Epithelial cell of prostate (primary cell): ENCODE measurements around the gene VPS41.

ENCODE experiments used
- DNase-seq: peaks from one replicate; pipeline ENCODE4 v3.0.0-alpha.2; 2011; ENCODE audit warnings: low read depth, low spot score
- H3K27ac ChIP-seq: fragments of 450-650 bp; 2 replicates; pipeline ENCODE4 v1.5.1; 2017; ENCODE audit warnings: mild to moderate bottlenecking

The VPS41 gene

DNA sequence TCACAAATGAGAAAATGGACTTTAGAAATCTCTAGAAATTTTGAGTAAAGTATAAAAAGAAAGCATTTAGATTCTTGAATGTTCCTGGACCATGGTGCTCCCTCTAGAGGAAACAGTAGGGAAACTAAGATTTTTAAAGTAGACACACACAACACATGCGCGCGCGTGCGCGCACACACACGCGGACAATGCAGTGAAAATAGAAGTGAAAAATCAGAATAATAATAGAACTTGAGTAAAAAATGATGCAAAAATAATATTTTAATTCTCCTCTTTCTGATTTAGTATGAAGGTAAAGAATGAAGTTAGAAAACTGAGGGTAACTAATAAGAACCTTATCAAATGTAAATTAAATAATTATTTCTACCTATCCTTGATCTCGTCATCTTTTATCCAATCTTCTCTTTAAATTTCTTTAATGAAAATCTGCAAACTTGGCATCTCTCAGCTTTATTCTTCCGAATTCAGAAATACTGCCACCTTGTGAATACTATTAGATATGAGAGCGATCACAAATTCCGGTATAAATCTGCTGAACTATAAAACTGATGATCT lies 160.9 kb downstream of the VPS41 start:
- H3K27ac ChIP-seq: no peak overlapping the region
- DNase-seq: no peak

DNA sequence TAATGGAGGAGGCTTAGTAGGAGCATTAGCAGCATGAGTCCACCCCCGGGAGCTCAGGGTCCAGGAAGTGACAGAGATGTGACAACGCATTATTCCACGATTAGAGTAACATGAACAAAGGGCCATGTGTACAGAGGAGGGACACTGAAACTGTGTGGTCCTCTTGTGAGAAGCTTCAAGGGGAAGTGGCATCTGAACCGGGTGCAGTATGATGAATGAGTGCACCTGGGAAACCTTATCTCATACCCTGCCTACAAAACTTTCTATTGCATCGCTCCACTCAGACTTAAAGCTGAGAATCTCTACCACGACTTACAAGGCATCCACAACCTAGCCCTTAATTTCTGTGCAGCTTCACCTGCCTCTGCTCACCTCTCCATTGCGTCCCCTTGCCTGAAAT lies 162.6 kb downstream of the VPS41 start:
- no peak overlapping the region for H3K27ac ChIP-seq
- DNase-seq: no peak

DNA sequence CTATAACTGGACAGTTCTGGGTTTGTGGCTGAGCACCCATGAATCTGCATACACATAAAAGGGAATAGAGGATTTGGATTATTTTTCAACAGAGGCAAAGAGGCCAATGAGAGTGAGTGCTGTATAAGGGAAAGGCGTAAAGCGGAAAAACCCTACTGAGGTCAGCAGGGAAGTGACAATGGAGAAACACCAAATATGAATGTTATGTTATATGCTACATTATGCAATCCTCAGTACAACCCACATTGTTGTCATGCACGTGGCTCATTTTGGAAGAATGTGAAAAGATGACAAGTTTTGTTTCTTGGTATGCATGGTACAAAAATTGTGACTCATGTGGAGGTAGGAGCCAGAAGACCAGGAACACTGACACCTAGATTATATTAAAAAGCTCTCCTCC lies 164.2 kb downstream of the VPS41 start:
- peak; percentile 37 for DNase-seq
- peak overlapping the region; percentile 25 for H3K27ac ChIP-seq

DNA sequence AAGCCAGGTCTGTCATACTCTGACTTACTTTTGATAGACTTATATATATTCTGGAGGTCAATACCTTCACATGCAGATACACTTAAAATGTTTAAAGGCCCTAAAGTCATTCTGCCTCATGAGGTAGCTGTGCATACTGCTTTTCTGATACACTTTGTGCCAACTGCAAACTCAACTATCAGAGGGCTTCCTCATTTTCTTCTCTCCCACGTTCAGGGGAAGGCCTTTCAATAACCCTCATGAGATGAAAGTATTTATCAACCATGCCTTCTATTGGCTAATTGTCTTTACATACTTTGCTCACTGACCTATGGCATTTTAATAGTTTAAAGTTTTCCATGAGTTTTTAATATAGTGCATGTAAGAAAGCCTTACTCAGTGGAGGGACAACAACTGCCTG lies 165.1 kb downstream of the VPS41 start:
- no peak overlapping the region for H3K27ac ChIP-seq
- no peak for DNase-seq

DNA sequence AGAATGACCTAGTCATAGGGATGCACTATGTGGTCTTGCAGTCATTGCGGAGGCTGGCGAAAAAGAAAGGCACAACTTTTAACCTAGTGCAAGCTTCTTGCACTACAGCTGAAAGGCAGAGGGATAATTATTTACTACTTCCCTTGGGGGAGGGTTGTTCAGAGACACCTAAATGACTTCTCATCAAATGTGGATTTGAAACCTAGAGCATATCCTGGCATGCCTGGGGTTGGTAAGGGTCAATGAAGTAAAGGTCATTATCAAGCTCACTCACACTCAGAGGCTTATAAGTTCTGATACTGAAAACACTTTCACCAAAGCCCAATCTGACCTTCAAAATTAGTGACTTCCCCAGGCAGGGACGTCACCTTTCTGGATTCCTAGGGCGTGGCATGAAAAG lies 168.9 kb downstream of the VPS41 start:
- DNase-seq: no peak

DNA sequence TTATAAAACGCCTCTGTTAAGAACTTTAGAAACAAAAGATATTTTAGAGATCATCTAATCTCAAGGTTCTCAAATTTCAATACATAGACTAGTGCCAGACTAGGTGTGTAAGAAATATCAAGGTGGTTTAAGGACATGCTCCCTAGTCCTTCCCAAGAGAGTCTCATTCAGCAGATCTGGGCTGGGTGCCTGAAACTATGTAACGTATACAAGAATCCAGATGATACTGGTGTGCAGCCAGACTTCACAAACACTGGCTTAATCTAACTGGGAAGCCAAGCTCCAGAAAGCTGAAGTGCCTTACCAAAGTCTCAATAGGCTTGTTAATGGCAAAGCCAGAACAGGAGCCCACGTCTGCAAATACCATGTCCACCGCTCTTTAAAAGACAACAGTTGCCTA lies 172.9 kb downstream of the VPS41 start:
- DNase-seq: no peak
- H3K27ac ChIP-seq: no peak overlapping the region

More for the DNA sequence above, 168.9 kb downstream of the VPS41 start:
- no peak overlapping the region for H3K27ac ChIP-seq

DNA sequence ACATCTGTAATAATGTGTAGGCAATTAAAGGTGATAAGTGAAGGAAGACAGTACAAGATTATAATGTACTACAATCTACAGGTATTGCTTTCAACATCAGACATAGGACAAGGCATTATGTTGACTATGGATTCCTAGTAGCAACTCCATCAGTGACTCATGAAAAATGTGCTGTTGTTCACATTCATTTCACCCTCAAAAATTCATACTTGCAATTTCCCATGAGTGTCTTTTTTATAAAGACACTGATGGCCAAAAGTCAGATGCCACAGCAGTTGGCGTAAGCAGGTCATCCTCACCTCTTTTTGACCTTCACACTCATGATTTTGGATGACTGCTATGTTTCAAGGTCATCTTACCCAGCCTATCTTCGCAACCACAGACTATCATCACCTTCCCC lies 177.8 kb downstream of the VPS41 start:
- no peak for DNase-seq
- H3K27ac ChIP-seq: no peak overlapping the region

DNA sequence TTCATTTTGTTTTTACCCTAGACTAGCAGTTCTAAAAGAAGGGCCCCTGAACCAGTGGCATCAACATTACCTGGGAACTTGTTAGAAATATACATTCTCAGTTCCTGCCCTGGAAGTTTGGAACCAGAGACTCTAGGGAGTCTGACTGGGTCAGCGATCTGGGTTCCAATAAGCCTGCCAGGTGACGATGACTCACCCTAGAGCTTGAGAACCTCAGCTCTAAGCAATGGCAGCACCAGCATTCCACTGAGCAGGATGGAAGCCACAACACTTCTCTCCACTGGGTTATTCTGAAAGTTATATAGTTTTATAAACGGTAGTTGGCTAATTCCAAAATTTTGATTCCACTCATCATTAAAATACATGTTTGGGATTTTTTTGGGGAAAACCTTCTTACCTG lies 180.8 kb downstream of the VPS41 start:
- no peak for DNase-seq
- H3K27ac ChIP-seq: no peak overlapping the region

DNA sequence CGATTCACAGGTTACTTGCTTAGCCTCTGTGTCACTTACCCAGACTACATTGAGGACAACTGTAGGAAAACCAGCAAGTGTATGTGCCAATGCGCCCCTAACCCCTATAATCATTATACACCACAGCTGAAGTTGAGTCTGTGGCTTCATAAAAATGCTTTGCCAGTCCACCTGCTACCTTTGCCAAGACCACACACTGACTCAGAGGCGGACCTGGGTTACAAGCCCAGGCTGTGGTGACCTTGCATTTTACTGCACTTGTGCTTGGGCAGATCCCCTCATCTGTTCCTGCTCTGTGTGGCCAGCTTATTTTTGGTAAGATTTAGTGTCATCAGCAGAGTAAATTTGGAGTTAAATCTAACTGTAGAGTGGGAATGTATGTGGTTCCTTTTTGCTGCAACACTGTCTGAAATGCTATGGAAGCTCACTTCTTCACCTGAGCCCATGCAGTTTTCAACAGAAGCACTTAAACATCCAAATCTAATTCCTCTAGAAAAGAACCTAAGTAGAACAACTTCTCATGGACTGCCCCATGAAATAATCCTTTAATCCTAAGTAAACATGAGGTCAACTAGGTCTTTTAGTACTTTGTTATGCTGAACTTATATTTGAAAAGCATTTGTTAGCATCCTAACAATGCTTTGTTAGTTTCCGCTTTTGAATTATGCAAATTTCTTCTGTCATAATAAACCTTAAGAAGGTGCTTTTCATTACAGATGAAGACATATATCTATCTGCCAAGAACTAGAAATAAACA lies 181.6 kb downstream of the VPS41 start:
- no peak for DNase-seq
- no peak overlapping the region for H3K27ac ChIP-seq

DNA sequence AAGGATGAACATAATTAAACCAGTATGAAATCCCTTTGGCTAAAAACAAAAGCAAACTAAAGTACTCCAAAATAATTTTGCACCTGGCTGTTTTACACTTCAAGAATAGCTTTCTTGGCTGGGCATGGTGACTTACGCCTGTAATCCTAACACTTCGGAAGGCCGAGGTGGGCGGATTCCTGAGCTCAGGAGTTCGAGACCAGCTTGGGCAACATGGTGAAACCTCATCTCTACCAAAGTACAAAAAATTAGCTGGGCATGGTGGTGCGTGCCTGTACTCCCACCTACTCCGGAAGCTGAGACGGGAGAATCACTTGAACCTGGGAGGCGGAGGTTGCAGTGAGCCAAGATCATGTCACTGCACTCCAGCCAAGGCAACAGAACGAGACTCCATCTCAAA lies 185.7 kb downstream of the VPS41 start:
- no peak overlapping the region for H3K27ac ChIP-seq

DNA sequence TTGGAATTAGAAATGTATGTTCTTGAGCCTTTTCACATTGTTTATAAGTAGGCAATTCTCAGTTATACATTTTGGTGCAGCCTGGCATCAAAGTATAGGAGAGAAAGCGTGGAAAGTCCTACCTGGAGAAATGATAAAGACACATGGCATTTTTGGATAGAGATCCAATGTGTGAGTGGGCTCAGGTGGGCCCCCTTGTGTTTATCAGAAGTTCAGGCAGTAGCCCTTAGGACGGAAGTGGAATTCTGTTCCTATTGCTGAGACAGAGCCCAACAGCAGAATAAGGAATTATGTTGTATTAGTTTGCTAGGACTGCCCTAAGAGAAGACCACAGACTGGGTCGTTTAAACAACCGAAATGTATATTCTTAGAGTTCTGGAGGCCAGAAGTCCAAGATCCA lies 192.6 kb downstream of the VPS41 start:
- no peak overlapping the region for H3K27ac ChIP-seq
- DNase-seq: no peak

More for the DNA sequence above, 185.7 kb downstream of the VPS41 start:
- no peak for DNase-seq

DNA sequence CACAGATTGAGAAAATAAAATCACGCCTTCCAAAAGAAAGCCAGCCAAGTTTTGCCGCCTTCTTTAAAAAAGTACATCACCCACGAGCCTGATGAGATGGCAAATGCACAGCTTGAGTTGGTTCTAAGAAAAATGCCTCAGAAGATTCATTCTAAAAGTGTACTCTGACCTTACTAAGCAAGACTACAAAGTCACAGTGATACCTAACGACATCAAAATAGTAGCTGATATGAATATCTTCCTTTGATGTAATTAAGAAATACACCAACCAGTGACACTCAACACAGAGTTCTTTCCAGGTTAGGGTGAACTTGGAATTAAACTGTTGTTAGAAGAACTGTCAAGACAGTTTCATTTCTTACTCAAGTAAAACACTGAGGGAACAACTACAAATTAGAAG lies 199.9 kb downstream of the VPS41 start:
- H3K27ac ChIP-seq: no peak overlapping the region
- DNase-seq: no peak

DNA sequence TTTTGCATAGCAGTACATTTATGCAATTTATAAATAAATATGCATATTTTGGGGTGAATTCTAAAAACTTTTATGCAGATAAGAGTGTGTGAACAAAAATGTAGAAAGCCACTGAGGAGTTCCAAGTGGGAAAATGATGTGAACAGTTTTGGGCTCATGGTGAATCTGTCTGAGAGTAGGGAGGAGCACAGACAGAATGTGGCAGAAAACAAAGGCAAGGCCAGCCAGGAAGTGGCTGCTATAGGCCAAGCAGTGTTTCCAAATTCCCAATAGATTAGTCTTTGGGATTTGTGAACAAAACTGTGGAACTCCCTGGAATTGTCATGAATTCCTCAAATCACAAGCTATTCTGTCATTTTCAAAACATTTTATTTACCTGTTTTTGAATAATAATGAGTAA lies 204.2 kb downstream of the VPS41 start:
- H3K27ac ChIP-seq: no peak overlapping the region
- DNase-seq: no peak

DNA sequence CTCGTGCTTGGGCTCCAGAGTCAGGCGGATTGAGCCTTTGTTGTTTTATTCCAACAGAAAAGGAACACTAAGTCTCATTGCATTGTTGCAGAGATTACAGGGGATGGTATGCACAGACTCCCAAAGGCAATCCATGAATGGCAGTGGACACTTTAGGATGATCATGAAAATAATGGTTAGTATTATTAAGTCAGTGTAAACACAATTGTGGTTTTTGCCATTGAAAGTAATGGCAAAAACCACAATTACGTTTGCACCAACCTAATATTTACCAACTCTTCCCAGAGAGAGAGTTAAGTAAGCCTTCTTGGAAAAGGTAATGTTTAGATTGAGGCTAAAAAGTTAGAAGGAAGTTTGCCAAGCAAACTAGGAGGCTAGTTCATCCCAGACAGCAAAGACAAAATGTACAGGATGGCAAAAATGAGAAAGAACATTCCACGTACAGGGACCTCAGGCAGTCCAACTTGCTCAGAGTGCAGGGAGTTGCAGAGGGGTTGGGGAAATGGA lies 204.9 kb downstream of the VPS41 start:
- no peak overlapping the region for H3K27ac ChIP-seq
- DNase-seq: no peak

DNA sequence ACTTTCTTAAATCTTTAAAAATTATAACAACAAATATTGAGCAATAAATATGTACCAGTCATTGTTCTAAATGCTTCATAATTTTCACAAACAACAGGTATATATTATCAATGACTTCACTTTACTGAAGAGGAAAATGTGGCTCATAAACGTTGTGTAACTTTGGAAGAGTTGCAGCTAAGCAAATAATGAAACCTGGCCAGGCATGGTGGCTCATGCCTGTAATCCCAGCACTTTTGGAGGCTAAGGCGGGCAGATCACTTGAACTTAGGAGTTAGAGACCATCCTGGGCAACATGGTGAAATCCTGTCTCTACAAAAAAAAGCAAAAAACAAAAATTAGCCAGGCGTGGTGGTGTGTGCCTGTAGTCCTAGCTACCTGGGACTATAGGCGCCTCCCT lies 205.9 kb downstream of the VPS41 start:
- peak; percentile 52 for DNase-seq
- no peak overlapping the region for H3K27ac ChIP-seq

DNA sequence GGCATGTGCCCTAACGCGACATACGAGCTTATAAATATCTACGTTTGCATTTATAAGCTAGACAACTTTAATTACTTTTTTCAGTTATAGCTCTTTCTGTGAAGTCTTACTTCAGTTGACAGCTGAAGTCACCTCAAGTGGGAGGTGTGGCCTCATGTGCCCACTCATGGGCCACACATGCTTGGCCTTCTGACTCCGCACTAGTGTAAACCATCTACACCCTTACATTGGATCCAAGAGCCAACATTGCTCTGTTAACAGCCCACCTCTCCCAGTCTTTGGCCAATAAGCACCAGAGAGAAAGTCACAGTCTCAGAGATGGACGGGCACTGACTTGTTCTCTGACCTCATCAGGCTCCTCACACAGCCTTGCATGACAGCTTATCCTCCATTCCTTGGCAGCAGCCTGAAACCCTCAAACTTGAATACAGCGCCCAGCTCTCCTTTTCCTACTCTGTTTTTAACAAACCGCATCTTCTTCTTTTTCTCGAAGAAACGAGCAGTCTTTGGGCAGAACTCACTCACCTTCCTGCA lies 206.9 kb downstream of the VPS41 start:
- H3K27ac ChIP-seq: no peak overlapping the region
- DNase-seq: peak; percentile 61

DNA sequence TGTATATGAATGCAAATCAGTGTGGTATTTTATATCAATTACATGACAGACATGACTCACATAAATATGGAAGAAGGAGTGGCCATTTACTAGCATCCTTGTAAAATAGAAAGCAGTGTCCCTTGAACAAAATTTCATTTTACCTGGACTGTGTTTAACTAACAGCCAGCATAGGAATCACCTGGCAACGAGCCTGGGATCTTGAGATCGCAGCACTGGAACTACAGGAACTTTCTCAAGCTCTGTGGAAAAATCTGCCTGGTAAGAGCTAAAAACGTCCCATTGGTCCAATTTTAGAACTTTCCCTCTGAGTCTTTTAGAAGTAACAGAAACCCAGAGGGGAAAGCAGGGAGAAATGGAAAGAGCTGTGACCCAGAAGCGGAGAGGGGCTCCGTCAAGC lies 208.9 kb downstream of the VPS41 start:
- no peak for DNase-seq
- no peak overlapping the region for H3K27ac ChIP-seq

DNA sequence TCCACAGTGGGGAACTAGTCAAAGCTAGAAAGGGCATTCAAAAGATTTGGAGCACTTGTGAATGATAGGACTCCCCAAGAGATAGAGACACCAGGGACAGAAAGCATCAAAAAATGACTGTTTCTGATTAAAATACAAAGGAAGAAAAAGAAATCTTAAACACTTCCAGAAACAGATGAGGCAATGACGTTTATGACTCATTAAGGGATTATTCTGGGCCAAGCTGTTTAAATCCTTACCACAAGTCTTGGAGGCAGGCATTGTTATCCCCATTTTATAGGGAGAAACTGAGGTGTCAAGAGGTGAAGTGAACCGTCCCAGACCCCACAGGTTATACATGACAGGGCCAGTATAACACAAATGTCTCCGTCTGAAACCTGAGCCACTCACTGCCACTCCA lies 209.5 kb downstream of the VPS41 start:
- no peak overlapping the region for H3K27ac ChIP-seq
- no peak for DNase-seq

DNA sequence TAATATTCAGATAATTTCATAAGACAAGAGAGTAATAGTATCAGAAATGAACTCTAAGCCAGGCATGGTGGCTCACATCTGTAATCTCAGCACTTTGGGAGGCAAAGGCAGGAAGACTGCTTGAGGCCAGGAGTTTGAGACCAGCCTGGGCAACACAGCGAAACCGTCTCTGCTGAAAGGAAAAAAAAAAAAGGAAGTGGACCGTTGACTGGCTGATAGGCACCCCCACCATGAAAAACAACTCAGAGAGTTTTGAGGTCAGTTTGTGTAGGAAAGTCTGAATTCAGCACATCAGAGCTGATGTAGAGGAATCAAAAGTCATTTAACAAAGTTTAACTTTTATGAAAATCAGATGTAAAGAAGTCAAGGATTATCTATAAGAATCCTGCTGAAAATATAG lies 214.7 kb downstream of the VPS41 start:
- DNase-seq: no peak

DNA sequence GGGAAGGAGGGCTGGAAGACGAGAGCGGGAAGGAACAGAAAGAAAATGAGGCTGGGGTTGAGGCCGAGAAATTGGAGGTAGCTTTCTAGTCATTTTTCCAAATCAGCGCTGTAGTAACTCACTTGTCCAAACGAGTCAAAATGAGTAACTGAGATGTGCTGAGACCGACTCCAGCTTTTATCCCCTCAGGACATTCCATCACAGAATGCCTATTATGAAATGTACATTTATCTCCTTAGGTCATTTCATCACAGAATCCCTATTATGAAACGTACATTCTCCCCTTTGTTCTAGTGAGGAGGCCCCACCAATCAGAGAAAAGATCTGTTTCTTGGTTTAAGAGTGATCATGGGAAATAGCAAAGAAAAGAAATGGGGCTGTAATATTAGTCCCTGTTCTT lies 222.1 kb downstream of the VPS41 start:
- no peak for DNase-seq
- no peak overlapping the region for H3K27ac ChIP-seq

More for the DNA sequence above, 214.7 kb downstream of the VPS41 start:
- H3K27ac ChIP-seq: no peak overlapping the region

DNA sequence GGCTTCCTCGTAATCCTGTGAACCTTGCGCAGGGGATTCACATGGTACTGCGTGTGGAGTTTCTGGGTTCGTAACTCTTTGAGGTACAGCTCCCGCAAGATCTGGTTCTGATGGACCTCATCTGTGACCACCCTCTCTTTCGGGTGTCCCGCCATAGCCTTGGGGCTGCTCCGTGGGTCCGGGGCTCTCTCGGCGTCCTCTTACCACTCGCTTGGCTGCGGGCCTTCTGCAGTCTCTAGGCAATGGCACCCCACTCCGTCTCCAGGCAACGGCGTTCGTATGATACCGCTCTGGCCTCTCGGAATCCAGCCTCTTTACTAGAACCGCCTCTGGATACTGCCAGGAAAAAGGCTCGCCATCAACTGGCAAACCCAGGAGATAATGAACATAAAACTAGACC lies 223.1 kb downstream of the VPS41 start:
- no peak overlapping the region for H3K27ac ChIP-seq
- no peak for DNase-seq

DNA sequence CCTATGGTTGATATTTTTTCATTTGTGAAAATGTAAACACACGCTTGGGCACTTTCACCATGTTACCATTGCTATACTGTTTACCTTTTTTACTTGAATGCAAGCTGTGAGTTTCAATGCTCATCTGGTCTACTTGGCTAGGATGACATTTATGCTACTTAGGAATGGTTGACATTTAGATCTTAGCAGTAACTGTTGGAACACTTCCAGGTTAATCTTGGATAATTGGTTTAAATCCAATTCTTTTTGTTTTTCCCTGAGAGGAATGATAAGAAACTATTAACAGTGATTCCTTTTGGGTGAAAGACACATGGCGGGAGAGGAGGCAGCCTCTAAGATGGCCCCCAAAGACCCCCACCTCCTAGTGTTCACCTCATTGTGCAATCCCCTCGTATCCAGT lies 226.4 kb downstream of the VPS41 start:
- no peak for DNase-seq
- H3K27ac ChIP-seq: no peak overlapping the region
